Calu3 (cell line): Measurements from ENCODE around the gene GEMIN8. TPM values are rescaled to one million over a fixed set of nuclear protein-coding genes. Genes with fewer than 3 reads are reported as not detected.

Source experiments
- BruUV-seq: library from RNA; stranded (reverse); fragments of 400-500 nt; replicated peaks from 2 replicates; lab custom pipeline; 2021; lab: Mats Ljungman, UMichigan
- CTCF ChIA-PET: fragments of 300-600 bp; sonication (Branson Sonifier 250); formaldehyde crosslinking; loops from one replicate; lab custom pipeline; 2022; ENCODE audit warnings: antibody characterized with exemption; lab: Charles Lee
- DNase-seq: peaks from one replicate; pipeline ENCODE4 v3.0.0; 2022
- H3K27ac Mint-ChIP-seq: one replicate; pipeline ENCODE4 v1.8.0; 2022; ENCODE audit warnings: mixed read lengths; ENCODE audit not compliant: unreplicated experiment
- H3K27me3 Mint-ChIP-seq: one replicate; pipeline ENCODE4 v1.8.0; 2022; ENCODE audit warnings: mixed read lengths; ENCODE audit not compliant: unreplicated experiment
- H3K36me3 Mint-ChIP-seq: one replicate; pipeline ENCODE4 v1.8.0; 2022; ENCODE audit warnings: mild to moderate bottlenecking, moderate library complexity, mixed read lengths; ENCODE audit not compliant: insufficient read depth, unreplicated experiment
- H3K4me1 Mint-ChIP-seq: one replicate; pipeline ENCODE4 v1.8.0; 2022; ENCODE audit warnings: mild to moderate bottlenecking, low read depth, mixed read lengths; ENCODE audit not compliant: unreplicated experiment
- H3K4me3 Mint-ChIP-seq: one replicate; pipeline ENCODE4 v1.8.0; 2022; ENCODE audit warnings: mild to moderate bottlenecking, low read depth, moderate library complexity, mixed read lengths; ENCODE audit not compliant: unreplicated experiment
- H3K9me3 Mint-ChIP-seq: one replicate; pipeline ENCODE4 v1.8.0; 2022; ENCODE audit warnings: low read depth, mixed read lengths; ENCODE audit not compliant: unreplicated experiment
- CTCF ChIP-seq: fragments of 200-600 bp; IDR thresholded peaks from one replicate; pipeline ENCODE4 v1.8.0; 2022; ENCODE audit warnings: antibody characterized with exemption; ENCODE audit not compliant: unreplicated experiment
- intact Hi-C: fragments of 100-400 bp; cut with micrococcal nuclease; formaldehyde crosslinking; loops from one replicate; pipeline ENCODE4 v1.10.0; 2022; ENCODE audit not compliant: unreplicated experiment
- total RNA-seq: library from RNA; stranded (reverse); gene quantifications from 2 replicates; pipeline ENCODE4 v1.2.3, GENCODE V29; 2022

The GEMIN8 gene
- total RNA-seq, 1 experiment from 2014 or later, result 21.7 TPM

GRCh38 chrX:14028473-14028872 lies 1.2 kb downstream of the GEMIN8 start:
- Mint-ChIP-seq H3K4me3 (peak overlapping the region; percentile 76), H3K36me3 (peaks cover 17% of the 10 kb centered on the region), H3K9me3 (no peaks in the 10 kb centered on the region), H3K27me3 (no peaks in the 10 kb centered on the region), H3K4me1 (peaks cover 40% of the 10 kb centered on the region), H3K27ac (peak overlapping the region; percentile 91)
- no peak for TF ChIP-seq CTCF
- intact Hi-C loops, result loop anchor here (2.0 to 10.0 kb wide), 3 partner anchors 94 to 376 kb away; partner anchors contain the start of gene TCEANC
- no TSS peak for BruUV-seq
- CTCF ChIA-PET, result interaction anchor here (0.5 to 1.2 kb wide), 2 partner anchors 255 to 287 kb away, joined by 3 to 4 read pairs; no protein-coding TSS in a partner anchor
- DNase-seq, result no peak

- H3K9me3 Mint-ChIP-seq, result no peaks in the 10 kb centered on the region
- H3K36me3 Mint-ChIP-seq, result peaks cover 17% of the 10 kb centered on the region
- H3K4me3 Mint-ChIP-seq, result peak overlapping the region; percentile 76
- peak overlapping the region; percentile 91 for H3K27ac Mint-ChIP-seq
- H3K4me1 Mint-ChIP-seq, result peaks cover 40% of the 10 kb centered on the region
- intact Hi-C loops, result loop anchor here (2.0 to 10.0 kb wide), 3 partner anchors 93 to 375 kb away; partner anchors contain the start of gene TCEANC
- DNase-seq, result peak; percentile 6
- BruUV-seq, result no TSS peak
- H3K27me3 Mint-ChIP-seq, result no peaks in the 10 kb centered on the region
- CTCF ChIA-PET, result no interaction called here
- no peak for TF ChIP-seq CTCF
Measured at GRCh38 chrX:14027511-14028019, 2.1 kb downstream of the GEMIN8 start.

GRCh38 chrX:14027036-14027435 lies 2.7 kb downstream of the GEMIN8 start:
- CTCF ChIA-PET, result no interaction called here
- Mint-ChIP-seq H3K27me3 (no peaks in the 10 kb centered on the region), H3K4me1 (peaks cover 40% of the 10 kb centered on the region), H3K36me3 (peaks cover 17% of the 10 kb centered on the region), H3K9me3 (no peaks in the 10 kb centered on the region), H3K4me3 (peak overlapping the region; percentile 76), H3K27ac (peak overlapping the region; percentile 91)
- BruUV-seq, result no TSS peak
- DNase-seq, result peak; percentile 66
- no peak for TF ChIP-seq CTCF
- intact Hi-C loops, result loop anchor here (5.0 to 10.0 kb wide), 2 partner anchors 92 to 255 kb away; no protein-coding TSS in a partner anchor

- no peak for TF ChIP-seq CTCF
- Mint-ChIP-seq H3K27me3 (no peaks in the 10 kb centered on the region), H3K27ac (peak overlapping the region; percentile 91), H3K9me3 (no peaks in the 10 kb centered on the region), H3K4me1 (peaks cover 36% of the 10 kb centered on the region), H3K36me3 (peaks cover 17% of the 10 kb centered on the region), H3K4me3 (no peak overlapping the region)
- intact Hi-C loops, result loop anchor here (5.0 to 10.0 kb wide), 2 partner anchors 91 to 254 kb away; no protein-coding TSS in a partner anchor
- DNase-seq, result no peak
- BruUV-seq, result no TSS peak
- CTCF ChIA-PET, result no interaction called here
Measured at GRCh38 chrX:14026121-14026520, 3.6 kb downstream of the GEMIN8 start.
